Spleen (tissue), 7 donors: ENCODE data around the gene ZNF23.

ENCODE experiments used
- POLR2A ChIP-seq, 3 donors: fragments of 450-650 bp; IDR thresholded peaks; one replicate each; pipeline ENCODE4 v1.5.1; 2017; ENCODE audit warnings: antibody characterized with exemption in 3 of 3, mild to moderate bottlenecking in 1 of 3
- POLR2AphosphoS5 ChIP-seq, 3 donors: sonication (generic); formaldehyde crosslinking; IDR thresholded peaks; one replicate each; pipeline ENCODE4 v1.5.1; 2017; ENCODE audit warnings: antibody characterized with exemption in 3 of 3
- TF ChIP-seq, protein P1 (sequence below), 11 experiments: fragments of 200-600 bp in 7 of 11; fragments of 450-650 bp in 4 of 11; sonication (generic) in 4 of 11; IDR thresholded peaks in 8 of 11; conservative IDR thresholded peaks in 3 of 11; 1 replicate in 7 of 11; 2 replicates in 4 of 11; pipeline versions ENCODE4 v1.4.0 to v1.8.0; 2016 to 2021; ENCODE audit warnings: antibody characterized with exemption in 11 of 11, inconsistent platforms in 4 of 11, mild to moderate bottlenecking in 1 of 11
- donor health status: DM: no; HTN: no; CAD: no; lungs with moderate emphysema.
- donor health status: DM: no; HTN: no; CAD: no.
- donor health status: DM: no; HTN: no; CAD: no.

DNA sequence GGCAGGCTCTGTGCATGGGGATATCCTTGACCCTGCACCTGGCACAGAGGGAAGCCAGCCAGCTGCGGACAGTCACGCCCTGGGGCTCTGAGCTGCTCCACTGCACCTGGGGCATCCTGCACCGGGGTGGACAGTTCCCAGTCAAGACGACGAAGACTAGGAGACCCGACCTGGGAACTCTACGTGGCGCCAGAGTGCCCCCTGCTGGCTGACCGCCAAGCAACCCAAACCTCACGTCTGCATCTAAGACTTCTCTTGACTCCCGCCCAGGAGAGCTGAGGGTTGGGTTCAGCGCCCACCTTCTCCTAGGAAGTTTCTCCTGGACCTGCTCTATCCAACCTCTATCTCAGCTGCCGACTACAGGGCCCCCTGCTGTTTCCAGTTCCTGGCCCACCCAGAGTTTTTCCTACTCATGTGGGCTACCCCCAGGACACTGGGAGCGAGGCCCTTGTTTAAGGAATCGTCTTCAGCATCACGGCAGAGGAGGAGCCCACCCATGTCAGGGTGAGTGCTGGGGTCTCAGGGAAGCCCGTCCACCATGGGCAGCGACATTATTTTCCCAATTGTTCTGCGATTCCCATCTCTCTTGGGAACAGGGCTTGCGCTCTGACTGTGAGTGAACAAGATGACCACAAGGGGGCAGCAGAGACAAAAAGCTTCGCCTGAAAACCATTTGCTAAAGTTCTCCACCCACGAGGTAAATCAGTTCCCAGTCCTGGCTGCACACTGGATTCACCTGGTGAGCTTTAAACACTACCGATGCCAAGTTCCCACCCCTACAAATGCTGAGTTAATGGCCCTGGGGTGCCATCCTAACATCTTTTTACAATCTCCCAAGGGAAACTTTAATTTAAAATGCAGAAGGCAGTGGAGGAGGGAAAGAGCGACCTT is 49.5 kb downstream of the ZNF23 start:
- TF ChIP-seq, protein P1, sequence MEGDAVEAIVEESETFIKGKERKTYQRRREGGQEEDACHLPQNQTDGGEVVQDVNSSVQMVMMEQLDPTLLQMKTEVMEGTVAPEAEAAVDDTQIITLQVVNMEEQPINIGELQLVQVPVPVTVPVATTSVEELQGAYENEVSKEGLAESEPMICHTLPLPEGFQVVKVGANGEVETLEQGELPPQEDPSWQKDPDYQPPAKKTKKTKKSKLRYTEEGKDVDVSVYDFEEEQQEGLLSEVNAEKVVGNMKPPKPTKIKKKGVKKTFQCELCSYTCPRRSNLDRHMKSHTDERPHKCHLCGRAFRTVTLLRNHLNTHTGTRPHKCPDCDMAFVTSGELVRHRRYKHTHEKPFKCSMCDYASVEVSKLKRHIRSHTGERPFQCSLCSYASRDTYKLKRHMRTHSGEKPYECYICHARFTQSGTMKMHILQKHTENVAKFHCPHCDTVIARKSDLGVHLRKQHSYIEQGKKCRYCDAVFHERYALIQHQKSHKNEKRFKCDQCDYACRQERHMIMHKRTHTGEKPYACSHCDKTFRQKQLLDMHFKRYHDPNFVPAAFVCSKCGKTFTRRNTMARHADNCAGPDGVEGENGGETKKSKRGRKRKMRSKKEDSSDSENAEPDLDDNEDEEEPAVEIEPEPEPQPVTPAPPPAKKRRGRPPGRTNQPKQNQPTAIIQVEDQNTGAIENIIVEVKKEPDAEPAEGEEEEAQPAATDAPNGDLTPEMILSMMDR (IDR thresholded peaks at IDR 0.05 in 8 of 11, conservative IDR thresholded peaks at IDR 0.05 in 3 of 11): peak; percentile 65 to 93 (median 86)
- TF ChIP-seq POLR2AphosphoS5 (IDR thresholded peaks at IDR 0.05) (no peak), POLR2A (IDR thresholded peaks at IDR 0.05) (no peak)
